ENCODE data around the gene TSR2. TPM values are rescaled to one million over a fixed set of nuclear protein-coding genes. Genes with fewer than 3 reads are reported as not detected.
A peak's percentile ranks its signal among the peaks of the same experiment; 100 is the strongest.
"Not testable (repeated sequence)": the region's sequence is repeated elsewhere in the genome, so short reads cannot be mapped to it uniquely, and the experiment has no call there.

TSR2 gene
- total RNA-seq, 1 donor from 2014 or later: 27.0 TPM

DNA sequence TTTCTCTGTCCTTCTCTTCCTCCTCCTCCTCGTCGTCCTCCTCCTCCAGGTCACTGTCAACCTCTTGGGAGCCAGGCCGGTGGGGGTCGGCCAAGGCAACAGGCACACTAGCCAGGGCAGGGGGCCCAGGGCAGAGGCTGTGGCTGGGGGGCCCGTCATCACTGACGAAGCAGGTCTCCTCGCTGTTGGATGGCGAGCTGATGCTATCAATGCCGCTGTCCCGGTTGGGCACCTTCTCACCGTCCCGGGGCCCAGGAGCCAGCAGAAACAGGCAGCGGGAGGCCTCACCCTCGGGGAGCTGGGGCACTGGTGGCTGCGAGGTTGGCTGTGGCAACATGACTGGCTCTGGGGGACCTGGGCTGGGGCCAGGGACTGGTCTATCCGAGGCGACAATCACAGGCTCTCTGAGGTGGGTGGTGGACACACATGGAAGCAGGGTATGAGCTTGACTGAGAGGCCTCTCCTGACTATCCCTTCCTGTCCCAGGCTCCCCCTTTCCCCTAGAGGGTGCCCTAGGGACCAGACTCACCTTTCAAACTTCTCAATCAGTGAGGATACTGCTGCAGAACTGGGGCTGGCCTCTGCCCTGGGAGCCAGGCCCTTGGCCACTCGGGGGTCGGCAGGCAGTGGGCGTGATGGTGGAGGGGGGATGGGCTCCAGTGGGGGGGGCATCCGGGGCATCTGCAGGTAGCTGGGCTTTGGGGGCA is 30.0 kb downstream of the TSR2 start:
- no peak for DNase-seq (ENCODE audit: low read depth)

DNA sequence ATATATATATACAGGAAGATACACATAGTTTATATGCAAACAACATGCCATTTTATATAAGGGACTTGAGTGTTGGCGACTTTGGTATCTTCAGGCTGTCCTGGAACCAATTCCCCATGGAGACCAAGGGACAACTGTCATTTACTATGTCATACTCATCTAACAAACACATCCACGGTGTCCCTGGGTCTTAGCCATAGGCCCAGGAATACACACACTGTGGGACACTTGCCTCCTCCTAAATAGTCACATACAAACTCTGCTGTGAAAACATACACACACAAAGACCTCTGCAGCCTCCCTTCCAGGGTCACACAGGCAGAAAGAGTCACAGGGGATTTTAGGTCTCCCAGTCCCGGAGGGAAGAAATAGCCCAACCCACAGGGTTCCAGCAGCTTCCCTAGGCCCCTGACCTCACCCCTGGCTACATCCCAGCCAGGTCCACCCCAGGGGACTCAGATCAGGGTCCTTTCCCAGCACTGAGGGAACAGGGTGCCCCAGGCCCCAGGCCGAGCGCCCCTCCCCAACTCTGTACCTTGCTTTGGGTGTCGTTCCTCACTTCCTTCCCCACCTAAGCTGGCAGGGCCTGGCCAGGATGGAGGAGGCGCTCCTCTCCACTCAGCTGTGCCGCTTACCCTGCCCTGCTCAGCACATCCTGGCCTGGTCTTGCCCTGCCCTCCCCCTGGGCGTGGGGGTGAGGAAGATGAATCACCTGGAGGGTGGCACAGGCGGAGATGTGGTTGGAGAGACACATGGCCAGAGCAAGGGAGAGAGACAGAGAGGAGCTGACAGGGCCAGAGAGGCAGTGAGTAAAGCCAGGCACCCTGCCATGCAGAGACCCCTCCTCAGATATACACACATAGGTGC is 34.0 kb downstream of the TSR2 start:
- no peak for DNase-seq (ENCODE audit: low read depth)

DNA sequence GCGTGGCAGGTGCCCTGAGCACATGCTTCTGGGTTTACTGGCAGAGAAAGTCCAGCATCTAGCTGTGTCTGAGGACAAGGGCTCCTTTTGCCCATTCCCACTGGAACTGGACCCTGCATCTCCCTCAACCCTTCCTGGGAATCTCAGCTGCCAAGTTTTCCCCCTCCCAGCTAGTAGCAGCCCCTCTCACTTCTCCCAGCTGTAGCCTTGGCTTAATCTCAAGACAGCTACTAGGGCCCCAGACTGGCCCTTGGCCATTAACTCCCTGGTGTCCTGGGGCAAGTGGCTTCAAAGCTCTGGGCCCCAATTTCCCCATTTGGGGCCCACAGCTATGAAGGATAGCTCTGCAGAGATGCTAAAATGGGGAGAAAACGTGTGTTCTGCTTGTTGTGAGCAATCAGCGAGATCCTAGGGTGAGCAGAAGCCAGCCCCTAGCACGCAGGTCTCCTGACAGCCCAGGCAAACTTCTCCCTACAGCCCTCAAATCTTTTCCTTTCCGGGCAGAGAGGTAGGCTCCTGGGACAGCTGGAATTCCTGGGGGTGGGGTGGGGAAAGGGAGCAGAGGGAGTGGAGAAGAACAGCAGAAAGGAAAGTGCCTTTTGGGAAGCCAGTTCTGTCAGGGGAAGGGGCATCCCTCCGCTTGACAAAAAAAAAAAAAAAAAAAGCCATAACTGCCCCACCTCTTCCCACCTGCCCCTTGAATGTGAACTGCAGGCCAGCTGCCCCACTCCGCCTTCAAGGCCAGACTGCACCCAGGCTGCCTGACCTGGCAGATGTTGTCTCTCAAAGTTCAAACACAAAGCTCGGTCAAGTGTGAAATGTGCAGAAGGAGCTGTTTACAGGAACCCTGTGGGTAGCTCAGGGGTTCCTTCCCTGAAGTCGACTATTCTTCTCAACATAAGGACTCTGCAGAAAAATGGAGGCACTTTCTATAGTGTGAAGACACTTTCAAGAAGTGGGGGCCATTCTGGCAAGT is 39.2 kb downstream of the TSR2 start:
- no peak for DNase-seq (ENCODE audit: low read depth)

DNA sequence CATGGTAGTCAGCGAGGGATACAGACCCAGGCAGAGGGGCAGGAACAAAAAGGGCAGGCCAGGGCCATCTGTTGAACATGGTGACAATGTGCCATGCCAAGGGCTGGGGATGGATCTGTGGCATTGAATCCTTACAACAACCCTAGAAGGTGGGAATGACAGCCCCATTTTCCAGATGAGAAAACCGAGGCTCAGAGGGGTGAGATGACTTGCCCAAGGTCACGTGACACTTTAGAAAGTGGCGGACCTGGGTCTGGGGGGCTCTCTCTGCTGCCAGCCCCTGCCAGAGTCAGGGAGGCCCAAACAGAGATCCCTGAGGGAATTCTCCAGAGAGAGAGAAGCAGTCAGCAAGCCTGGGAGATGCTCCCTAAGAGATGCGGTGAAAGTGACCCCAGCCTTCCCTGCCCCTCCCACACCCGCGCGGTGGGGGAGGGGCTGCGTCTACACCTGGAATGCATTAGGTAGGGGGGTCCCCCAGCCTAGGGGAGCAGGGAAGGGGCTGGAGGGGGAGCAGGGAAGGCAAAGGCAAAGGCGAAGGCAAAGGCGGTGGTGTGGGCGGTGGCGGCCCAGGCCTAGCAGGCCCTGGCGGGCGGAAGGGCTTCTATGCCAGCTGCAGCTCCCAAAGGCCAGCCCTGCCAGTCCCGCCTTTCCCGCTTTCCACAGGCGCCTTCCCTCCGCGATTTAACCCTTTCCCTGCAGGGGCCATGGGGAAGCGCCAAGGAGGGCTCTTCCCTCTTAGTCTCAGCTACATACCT is 42.8 kb downstream of the TSR2 start:
- DNase-seq (ENCODE audit: low read depth): peak; percentile 17

DNA sequence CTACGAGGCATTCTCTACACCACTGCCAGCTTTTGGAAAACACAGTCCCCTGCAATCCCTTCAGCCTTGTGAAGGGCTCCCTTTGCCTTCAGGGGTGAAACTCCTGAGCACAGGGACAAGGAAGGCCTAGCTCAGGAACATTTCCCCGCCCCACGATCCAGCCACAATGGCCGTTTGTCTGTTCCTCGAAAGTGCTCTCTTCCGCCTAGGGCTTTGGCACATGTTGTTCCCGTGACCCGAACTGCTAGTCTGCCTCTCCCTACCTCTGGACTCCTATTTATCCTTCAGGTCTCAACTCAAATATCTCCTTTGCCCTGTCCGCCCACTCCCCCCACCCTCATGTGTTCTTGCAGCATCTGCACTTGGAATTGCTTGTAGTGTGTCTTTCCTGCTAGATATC is 43.7 kb downstream of the TSR2 start:
- DNase-seq (ENCODE audit: low read depth): no peak

DNA sequence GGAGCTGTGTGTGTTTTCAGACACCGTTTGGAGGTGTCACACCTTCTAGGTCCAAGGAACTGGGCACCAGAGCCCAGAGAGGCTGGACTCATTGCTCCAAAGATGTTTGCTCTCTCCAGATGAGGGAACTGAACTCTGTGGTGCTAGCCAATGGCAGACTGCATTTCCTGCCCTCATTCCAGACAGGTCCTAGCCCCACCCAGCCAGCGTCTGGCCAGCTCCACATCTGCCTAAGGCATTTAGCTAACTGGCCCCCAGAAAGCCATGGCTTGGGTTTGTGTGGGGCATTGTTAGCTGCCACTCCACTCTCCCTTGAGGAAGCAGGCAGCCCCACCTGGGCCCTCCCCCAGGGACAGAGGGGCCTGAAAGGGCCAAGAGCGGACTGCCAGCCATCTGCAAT is 44.5 kb downstream of the TSR2 start:
- DNase-seq (ENCODE audit: low read depth): no peak

DNA sequence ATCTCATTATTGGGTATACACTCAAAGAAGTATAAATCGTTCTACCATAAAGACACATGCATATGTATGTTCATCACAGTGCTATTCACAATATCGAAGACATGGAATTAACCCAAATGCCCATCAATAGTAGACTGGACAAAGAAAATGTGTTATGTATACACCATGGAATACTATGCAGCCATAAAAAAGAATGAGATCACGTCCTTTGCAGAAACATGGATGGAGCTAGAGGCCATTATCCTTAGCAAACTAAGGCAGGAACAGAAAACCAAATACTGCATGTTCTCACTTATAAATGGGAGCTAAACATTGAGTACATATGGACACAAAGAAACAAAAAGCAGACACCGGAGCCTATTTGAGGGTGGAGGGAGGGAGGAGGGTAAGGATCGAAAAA is 49.6 kb downstream of the TSR2 start:
- DNase-seq (ENCODE audit: low read depth): not testable (repeated sequence)

DNA sequence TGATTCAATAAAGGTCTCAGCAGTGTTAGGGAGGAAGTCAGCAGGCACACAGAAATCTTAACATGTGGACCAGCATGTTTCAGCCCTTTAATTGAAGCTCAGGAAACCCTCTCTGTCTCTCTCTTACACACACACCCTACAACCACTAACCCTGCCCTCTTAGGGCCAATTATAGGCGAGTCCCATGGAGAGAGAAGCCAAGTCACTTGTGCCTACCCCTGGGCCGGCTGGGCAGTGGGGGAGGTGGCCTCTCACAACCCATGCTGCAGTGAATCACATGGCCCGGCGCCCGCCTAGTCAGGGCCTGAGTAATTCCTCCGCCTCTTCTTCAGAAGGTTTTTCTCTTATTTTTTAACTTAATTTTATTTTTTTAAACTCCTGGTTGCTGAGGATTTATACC is 52.1 kb downstream of the TSR2 start:
- DNase-seq (ENCODE audit: low read depth): peak; percentile 24

DNA sequence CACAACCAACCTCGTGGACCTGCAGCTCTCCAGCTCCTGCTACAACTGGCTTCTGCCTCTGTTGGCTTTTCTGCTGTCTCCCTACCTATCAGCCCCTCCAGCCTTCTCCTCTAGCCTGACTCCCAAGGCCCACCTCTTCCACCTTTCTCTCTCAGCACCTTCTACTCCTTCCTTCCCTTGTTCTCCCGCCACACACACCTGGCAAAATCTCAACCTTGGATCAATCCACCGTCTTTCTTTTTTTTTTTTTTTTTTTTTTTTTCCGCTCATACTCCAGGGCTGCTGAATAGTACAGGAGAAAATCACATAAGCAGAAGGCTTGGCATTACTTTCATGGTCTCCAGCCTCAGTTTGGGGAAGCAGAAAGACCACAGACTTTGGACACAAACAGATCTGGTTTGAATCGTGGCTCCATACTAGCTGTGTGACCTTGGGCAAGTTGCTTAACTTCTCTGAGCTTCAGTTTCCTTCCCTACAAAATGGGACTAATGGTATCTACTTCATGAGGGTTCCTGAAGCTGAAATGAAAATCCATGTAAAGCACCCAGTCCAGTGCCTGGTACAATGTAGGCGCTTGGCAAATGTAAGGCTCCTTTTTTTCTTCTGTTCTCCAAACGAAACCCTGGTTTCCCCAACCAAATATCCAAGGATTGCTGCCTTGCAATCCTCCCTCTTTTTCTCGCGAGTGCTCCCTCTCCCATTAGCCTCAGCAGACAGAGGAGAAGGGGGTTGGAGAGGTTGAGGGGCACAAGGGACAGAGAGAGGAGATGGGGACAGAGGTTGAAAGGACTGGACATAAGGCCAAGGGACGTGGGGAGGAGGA is 54.2 kb downstream of the TSR2 start:
- DNase-seq (ENCODE audit: low read depth): no peak

Other genes starting within 250 kb of the TSR2 start
- 0.05 TPM in 2 replicates for gene WNK3, start 82.4 kb upstream of the TSR2 start, total RNA-seq
- 7.8 and 7.9 TPM in 2 replicates for gene FGD1, start 55.8 kb downstream of the TSR2 start, total RNA-seq
- gene GNL3L, start 89.8 kb downstream of the TSR2 start, total RNA-seq: 39.1 and 40.1 TPM in 2 replicates